ENCODE measurements around the gene DNAH7. TPM values are rescaled to one million over a fixed set of nuclear protein-coding genes. Genes with fewer than 3 reads are reported as not detected.

The DNAH7 gene
- total and polyA plus RNA-seq, 2 of the 4 experiments (the other 2 are of a cell fraction) = 0.22 to 0.36 TPM

DNA sequence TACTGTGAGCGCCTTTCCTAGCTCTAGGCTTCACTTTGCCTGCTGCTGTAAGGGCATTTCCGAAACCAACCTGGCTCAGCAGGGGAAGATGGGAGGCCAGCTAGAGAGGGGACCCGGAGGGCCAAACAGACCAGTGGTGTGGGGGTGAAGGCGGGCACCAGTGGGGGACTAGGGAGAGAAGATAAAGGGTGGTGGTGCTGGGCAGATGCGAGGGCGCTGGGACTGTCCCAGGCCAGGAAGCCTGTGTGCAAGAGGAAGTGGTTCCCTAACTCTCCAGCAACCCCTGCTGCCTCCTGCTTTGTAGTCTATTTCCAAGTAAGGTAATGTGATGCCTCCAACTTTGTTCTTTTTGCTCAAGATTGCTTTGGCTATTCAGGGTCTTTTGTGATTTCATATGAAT is 73.1 kb downstream of the DNAH7 start:
- intact Hi-C loops (cut with micrococcal nuclease) (no loop called here), in situ Hi-C loops (cut with MboI; ENCODE audit: low sequenced_read_pairs) (no loop called here), dilution Hi-C loops (cut with HindIII; ENCODE audit: low sequenced_read_pairs, unreplicated experiment) (no loop called here)
- H3K9me1 ChIP-seq (ENCODE audit: insufficient read depth, low read length) = no peaks in the 10 kb centered on the region
- no peak overlapping the region for H4K8ac ChIP-seq (ENCODE audit: low read depth in 2 of 2, low read length in 2 of 2)
- H2AK9ac ChIP-seq (replicated peaks; ENCODE audit: low read depth, low read length, poor library complexity) = no peak overlapping the region
- H3K4me3 ChIP-seq (ENCODE audit: insufficient read depth, low read depth, low read length) = no peak overlapping the region
- CTCF ChIA-PET = no interaction called here
- BruUV-seq (replicated peaks) = no TSS peak
- DNase-seq = no peak
- H3K36me3 ChIP-seq (ENCODE audit: control insufficient read depth, insufficient read depth, low read length) = no peaks in the 10 kb centered on the region
- no peak overlapping the region for H2AK5ac ChIP-seq (ENCODE audit: low read depth, low read length)
- no peak overlapping the region for H2BK5ac ChIP-seq (ENCODE audit: low read depth, low read length, poor library complexity, severe bottlenecking)
- no peak overlapping the region for H4K5ac ChIP-seq (ENCODE audit: low read depth, low read length)
- H2BK20ac ChIP-seq (ENCODE audit: low read depth, low read length) = no peak overlapping the region
- no peak overlapping the region for H3K4ac ChIP-seq (ENCODE audit: low read depth, low read length)
- POLR2A ChIA-PET (ENCODE audit: unreplicated experiment) = no interaction called here
- no peak overlapping the region for H3K18ac ChIP-seq (ENCODE audit: low read depth, low read length)
- no peak overlapping the region for H3K56ac ChIP-seq (ENCODE audit: extremely low read depth, insufficient read depth, low read length)
- no peak overlapping the region for H3K4me2 ChIP-seq (ENCODE audit: low read depth, low read length)
- H2BK15ac ChIP-seq (ENCODE audit: low read depth, low read length) = no peak overlapping the region
- H3K9me3 ChIP-seq (ENCODE audit: control insufficient read depth, insufficient read depth, low read length) = no peaks in the 10 kb centered on the region
- H3K9ac ChIP-seq (ENCODE audit: low read depth, low read length) = no peak overlapping the region
- no peak overlapping the region for H3K27ac ChIP-seq (ENCODE audit: insufficient read depth, low read length)
- H2BK120ac ChIP-seq (ENCODE audit: low read depth, low read length) = no peak overlapping the region
- H3K79me1 ChIP-seq (ENCODE audit: low read depth in 1 of 2, low read length in 2 of 2) = no peaks in the 10 kb centered on the region
- no peak overlapping the region for H4K91ac ChIP-seq (ENCODE audit: insufficient read depth, low read depth, low read length)
- H3K14ac ChIP-seq (replicated peaks; ENCODE audit: low read depth, low read length) = no peak overlapping the region
- ATAC-seq (ENCODE audit: low read depth) = no peak
- 33% methylated on average over 1 of the region's 6 CpGs; no CpG with 5 or more reads in 1 of the 2 experiments for WGBS, 2 experiments (ENCODE audit: extremely low coverage in 2 of 2, insufficient read length in 1 of 2)
- TF ChIP-seq USF2 (IDR thresholded peaks at IDR 0.05; ENCODE audit: low read depth, low read length) (no peak), RCOR1 (IDR thresholded peaks at IDR 0.05; ENCODE audit: insufficient replicate concordance, low read length) (no peak), FOS (IDR thresholded peaks at IDR 0.05; ENCODE audit: low read depth, low read length) (no peak)
- TF ChIP-seq, protein P1, sequence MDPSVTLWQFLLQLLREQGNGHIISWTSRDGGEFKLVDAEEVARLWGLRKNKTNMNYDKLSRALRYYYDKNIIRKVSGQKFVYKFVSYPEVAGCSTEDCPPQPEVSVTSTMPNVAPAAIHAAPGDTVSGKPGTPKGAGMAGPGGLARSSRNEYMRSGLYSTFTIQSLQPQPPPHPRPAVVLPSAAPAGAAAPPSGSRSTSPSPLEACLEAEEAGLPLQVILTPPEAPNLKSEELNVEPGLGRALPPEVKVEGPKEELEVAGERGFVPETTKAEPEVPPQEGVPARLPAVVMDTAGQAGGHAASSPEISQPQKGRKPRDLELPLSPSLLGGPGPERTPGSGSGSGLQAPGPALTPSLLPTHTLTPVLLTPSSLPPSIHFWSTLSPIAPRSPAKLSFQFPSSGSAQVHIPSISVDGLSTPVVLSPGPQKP (IDR thresholded peaks at IDR 0.05; ENCODE audit: borderline replicate concordance, low read depth, low read length) = no peak
- no peaks in the 10 kb centered on the region for H4K20me1 ChIP-seq (ENCODE audit: insufficient read depth, low read length)
- no peaks in the 10 kb centered on the region; the same call in 1 of the 2 replicates for H3K27me3 ChIP-seq (ENCODE audit: control insufficient read depth, insufficient read depth, low read length)
- no peaks in the 10 kb centered on the region for H3K4me1 ChIP-seq (ENCODE audit: control insufficient read depth, insufficient read depth, low read length)
- H3K23ac ChIP-seq (ENCODE audit: low read depth, low read length) = no peak overlapping the region
- no peak overlapping the region for H2AFZ ChIP-seq (replicated peaks; ENCODE audit: low read length, poor library complexity)

All from IMR-90 (cell line).